ENCODE data around the gene ROM1.
"Not testable (repeated sequence)": the region's sequence is repeated elsewhere in the genome, so short reads cannot be mapped to it uniquely, and the experiment has no call there.

ROM1 gene

GRCh38 chr11:62581735-62582134, 31.3 kb upstream of the ROM1 start:
- in situ Hi-C loops (cut with MboI; ENCODE audit: low sequenced_read_pairs): not testable (repeated sequence)

- in situ Hi-C loops (cut with MboI; ENCODE audit: low sequenced_read_pairs): not testable (repeated sequence)
Measured at GRCh38 chr11:62585356-62585755, 27.7 kb upstream of the ROM1 start.

GRCh38 chr11:62588966-62589637, 24.0 kb upstream of the ROM1 start:
- in situ Hi-C loops (cut with MboI; ENCODE audit: low sequenced_read_pairs): no loop called here

- in situ Hi-C loops (cut with MboI; ENCODE audit: low sequenced_read_pairs): loop anchor here (10.0 kb wide), 1 partner anchor 113 kb away; the partner anchor contains the start of genes BSCL2 and GNG3
Measured at GRCh38 chr11:62591448-62592145, 21.5 kb upstream of the ROM1 start, which contains the start of gene TUT1. Gene TUT1, minus strand, starts transcription at chr11:62591523. Its CDS starts 38 bp downstream, at chr11:62591485.

- in situ Hi-C loops (cut with MboI; ENCODE audit: low sequenced_read_pairs): loop anchor here (10.0 kb wide), 1 partner anchor 113 kb away; the partner anchor contains the start of genes BSCL2 and GNG3
Measured at GRCh38 chr11:62592146-62592815, 20.8 kb upstream of the ROM1 start.

- in situ Hi-C loops (cut with MboI; ENCODE audit: low sequenced_read_pairs): loop anchor here (10.0 kb wide), 1 partner anchor 112 kb away; the partner anchor contains the start of genes BSCL2 and GNG3
Measured at GRCh38 chr11:62592989-62593421, 20.1 kb upstream of the ROM1 start.

GRCh38 chr11:62593434-62594044, 19.5 kb upstream of the ROM1 start:
- in situ Hi-C loops (cut with MboI; ENCODE audit: low sequenced_read_pairs): loop anchor here (10.0 kb wide), 1 partner anchor 111 kb away; the partner anchor contains the start of genes BSCL2 and GNG3

- in situ Hi-C loops (cut with MboI; ENCODE audit: low sequenced_read_pairs): loop anchor here (10.0 kb wide), 1 partner anchor 110 kb away; the partner anchor contains the start of genes BSCL2 and GNG3
Measured at GRCh38 chr11:62595124-62595523, 17.9 kb upstream of the ROM1 start.

GRCh38 chr11:62599069-62599696, 13.9 kb upstream of the ROM1 start:
- in situ Hi-C loops (cut with MboI; ENCODE audit: low sequenced_read_pairs): loop anchor here (10.0 kb wide), 1 partner anchor 106 kb away; the partner anchor contains the start of genes BSCL2 and GNG3

- in situ Hi-C loops (cut with MboI; ENCODE audit: low sequenced_read_pairs): loop anchor here (10.0 kb wide), 1 partner anchor 105 kb away; the partner anchor contains the start of genes BSCL2 and GNG3
Measured at GRCh38 chr11:62599901-62600300, 13.2 kb upstream of the ROM1 start.

GRCh38 chr11:62600367-62601121, 12.5 kb upstream of the ROM1 start:
- in situ Hi-C loops (cut with MboI; ENCODE audit: low sequenced_read_pairs): no loop called here

GRCh38 chr11:62601122-62601371, 12.0 kb upstream of the ROM1 start:
- in situ Hi-C loops (cut with MboI; ENCODE audit: low sequenced_read_pairs): no loop called here

- in situ Hi-C loops (cut with MboI; ENCODE audit: low sequenced_read_pairs): no loop called here
Measured at GRCh38 chr11:62601372-62602140, 11.5 kb upstream of the ROM1 start, which contains the start of gene MTA2. Gene MTA2, minus strand, starts transcription at chr11:62601865. Its CDS starts 415 bp downstream, at chr11:62601450.

- in situ Hi-C loops (cut with MboI; ENCODE audit: low sequenced_read_pairs): no loop called here
Measured at GRCh38 chr11:62602141-62603071, 10.7 kb upstream of the ROM1 start.

- in situ Hi-C loops (cut with MboI; ENCODE audit: low sequenced_read_pairs): no loop called here
Measured at GRCh38 chr11:62603072-62603408, 10.0 kb upstream of the ROM1 start.

- in situ Hi-C loops (cut with MboI; ENCODE audit: low sequenced_read_pairs): no loop called here
Measured at GRCh38 chr11:62603776-62604299, 9.2 kb upstream of the ROM1 start.

- in situ Hi-C loops (cut with MboI; ENCODE audit: low sequenced_read_pairs): no loop called here
Measured at GRCh38 chr11:62604460-62605120, 8.5 kb upstream of the ROM1 start.
